HCEC 1CT (cell line): ENCODE measurements around the gene INTS15.
A peak's percentile ranks its signal among the peaks of the same experiment; 100 is the strongest.
"Not testable (repeated sequence)": the region's sequence is repeated elsewhere in the genome, so short reads cannot be mapped to it uniquely, and the experiment has no call there.

Source experiments
- DNase-seq: peaks from one replicate; pipeline ENCODE4 v3.0.0-alpha.2; 2017

The INTS15 gene

DNA sequence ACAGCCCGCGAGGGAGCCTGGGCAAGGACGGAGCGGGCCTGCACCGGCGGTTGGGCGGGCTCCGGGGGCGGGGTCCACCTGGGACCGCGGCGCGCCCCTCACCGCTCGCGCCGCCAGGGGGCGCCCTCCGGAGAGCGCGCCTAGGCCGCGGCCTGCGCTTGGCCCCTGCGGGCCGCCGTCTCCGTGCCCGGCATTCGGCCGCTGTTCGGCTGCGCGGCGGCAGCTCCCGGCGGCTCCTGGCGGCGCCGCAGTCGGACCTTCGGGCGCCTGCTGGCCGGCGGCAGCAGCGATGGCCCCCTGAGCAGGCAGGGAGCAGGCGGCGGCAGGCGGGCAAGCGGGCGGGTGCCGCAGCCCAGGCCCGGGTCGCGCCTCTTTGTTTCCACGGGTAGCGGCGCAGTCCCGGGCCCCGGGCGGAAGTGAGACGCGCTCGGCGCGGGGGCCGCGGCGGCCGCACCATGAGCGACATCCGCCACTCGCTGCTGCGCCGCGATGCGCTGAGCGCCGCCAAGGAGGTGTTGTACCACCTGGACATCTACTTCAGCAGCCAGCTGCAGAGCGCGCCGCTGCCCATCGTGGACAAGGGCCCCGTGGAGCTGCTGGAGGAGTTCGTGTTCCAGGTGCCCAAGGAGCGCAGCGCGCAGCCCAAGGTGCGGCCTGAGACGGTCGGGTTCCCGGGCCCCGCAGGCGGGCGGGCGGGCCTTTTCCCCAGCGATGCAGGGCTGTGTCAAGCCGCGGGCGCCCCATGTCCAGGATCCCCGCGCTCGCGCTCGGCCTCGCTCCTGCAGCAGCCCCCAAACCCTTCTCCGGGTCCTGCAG is at the start of gene INTS15:
Gene INTS15, plus strand, starts transcription at position 193 of the 816 bp plus-strand sequence. Its CDS starts 263 bp downstream, at position 456.
- peak; percentile 78 for DNase-seq

DNA sequence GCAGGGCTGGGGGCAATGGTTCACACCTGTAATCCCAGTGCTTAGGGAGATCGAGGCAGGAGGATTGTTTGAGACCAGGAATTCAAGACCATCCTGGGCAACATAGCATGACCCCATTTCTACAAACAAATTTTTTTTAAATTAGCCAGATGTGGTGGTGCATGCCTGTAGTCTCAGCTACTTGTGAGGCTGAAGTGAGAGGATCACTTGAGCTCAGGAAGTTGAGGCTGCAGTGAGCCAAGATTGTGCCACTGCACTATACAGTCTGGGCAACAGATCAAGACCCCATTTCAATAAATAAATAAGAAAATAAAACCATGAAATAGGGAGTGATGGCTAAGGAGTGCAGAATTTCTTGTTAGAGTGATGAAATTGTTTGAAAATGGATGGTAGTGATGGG is 47.5 kb upstream of the INTS15 start:
- DNase-seq, result no peak

DNA sequence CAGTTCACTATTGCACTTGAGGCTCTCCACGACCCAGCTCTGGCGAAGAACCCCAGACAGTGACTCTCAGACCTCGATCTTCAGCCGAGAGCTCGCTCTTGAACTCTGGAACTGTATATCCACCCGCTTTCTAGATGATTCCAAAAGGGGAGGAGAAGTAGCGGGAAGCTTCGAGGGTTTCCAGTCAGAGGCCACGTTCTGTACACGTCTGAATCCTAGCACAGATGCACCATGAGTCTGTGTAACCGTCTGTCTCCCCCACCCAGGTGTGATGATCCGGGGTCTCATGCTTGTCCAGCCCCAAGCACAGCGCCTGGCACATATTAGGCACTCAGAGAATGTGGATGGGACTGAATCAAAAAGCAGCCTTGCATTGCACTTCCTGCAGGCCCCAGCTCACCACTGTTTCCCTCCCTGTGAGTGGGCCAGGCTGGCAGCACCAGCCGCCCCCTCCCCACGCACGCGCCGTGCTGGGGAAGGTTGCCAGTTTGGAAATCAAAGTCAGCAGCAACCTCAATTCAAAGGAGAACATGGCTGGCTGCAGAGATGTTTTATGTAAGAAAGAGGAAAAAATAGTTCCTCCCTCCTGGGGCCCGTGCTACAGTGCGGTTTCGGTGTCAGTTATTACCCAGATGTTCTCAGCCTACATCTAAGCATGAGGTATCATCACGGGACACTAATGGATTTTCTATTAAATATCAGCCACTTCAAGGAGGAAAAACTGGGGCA is 44.3 kb upstream of the INTS15 start:
- DNase-seq, result no peak

DNA sequence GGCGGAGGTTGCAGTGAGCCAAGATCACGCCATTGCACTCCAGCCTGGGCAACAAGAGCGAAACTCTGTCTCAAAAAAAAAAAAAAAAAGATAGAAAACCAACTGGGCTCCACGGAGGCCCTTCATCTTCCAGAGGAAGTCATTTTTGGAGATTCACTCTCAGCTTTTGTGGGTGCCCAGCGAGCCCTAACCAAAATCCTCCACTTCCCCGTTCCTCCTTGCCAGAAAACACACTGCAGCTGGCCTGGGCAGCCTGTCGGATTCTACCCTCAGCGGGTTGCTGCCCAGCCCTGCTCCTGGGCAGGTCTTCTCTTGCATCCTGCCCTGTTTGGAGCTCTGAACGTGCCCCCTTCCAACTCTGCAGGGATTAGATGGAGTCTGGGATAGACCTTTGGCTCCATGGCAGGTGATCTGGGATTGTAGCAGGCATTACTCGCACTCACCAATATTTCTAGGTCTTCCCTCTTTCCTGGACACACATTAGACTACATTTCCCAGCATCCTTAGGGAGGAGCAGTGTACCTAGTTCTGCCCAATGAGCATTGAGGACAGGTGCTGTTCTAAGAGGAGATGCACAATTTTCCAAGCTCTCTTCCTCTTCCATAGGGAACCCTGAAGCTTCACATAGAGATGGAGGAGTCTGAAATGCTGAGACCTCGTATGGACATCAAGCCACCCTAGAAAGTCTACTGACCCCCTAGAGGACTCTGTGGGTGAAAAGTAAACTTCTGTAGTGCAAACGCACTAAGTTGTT is 43.1 kb upstream of the INTS15 start:
- DNase-seq, result no peak

DNA sequence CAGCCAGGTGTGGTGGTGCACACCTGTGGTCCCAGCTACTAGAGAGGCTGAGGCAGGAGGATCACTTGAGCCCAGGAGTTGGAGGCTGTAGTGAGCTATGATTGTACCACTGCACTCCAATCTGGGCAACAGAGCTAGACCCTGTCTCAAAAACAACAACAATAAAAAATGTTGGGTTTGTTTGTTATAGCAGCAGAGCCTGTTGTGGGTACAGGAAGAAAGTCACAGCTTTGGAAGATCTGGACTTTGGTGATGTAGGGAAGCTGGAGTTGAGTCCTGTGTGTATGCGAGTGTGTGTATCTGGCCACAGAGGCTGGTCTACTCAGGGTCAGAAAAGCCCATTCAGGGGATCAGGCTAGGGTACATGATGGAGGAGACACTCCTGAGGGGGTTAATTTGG is 42.4 kb upstream of the INTS15 start:
- DNase-seq, result no peak

DNA sequence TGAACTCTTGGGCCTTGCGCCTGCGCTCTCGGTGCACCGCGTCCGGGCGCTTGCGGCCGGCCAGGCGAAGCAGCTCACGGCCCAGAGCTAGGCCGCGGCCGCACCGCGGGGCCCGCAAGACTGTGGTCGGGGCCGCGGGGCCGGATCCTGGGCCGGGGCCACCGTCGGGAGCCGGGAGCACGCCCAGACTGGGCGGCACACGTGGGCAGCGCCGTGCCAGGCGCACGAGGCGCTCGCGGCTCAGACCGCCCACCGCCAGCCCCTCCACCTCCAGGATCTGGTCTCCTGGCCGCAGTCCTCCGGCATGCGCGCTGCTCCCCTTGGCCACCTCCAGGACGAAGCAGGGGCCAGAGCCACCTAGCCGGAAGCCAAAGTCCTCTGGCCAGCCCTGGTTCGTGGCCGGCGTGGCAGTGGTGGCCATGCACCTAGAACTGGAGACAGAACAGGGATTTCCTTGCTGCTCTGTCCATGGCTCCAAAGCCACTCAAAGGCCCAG is 38.8 kb upstream of the INTS15 start, which contains the start of gene GRID2IP:
Gene GRID2IP, minus strand, starts transcription at position 446 of the 496 bp plus-strand sequence. Its CDS starts 25 bp downstream, at position 421.
- no peak for DNase-seq

DNA sequence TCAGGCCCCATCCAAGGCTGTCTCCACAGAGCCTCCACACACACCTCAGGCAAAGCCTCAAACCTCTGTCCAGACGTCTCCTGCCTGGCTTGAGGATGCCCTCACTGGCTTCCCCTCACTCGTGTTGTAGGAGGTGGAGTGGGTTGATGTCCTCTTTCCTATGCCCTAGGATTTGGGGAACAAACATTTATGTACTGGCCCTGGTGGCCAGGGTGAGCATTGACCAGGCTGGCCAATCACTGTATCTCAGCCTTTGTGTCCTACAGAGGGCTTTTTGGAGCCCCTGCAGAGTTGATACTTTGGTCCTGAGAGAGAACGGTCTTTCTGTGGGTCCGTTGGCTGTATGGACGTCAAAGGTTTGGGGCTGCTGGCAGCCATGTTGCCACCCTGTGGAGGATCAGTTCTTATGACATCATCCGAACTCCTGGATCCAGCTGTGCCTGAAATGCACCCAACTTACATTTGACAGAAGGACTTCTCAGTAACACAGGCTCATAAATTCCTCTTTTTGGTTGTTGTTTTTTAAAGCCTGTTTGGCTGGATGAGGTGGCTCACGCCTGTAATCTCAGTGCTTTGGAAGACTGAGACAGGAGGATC is 36.3 kb upstream of the INTS15 start:
- no peak for DNase-seq

DNA sequence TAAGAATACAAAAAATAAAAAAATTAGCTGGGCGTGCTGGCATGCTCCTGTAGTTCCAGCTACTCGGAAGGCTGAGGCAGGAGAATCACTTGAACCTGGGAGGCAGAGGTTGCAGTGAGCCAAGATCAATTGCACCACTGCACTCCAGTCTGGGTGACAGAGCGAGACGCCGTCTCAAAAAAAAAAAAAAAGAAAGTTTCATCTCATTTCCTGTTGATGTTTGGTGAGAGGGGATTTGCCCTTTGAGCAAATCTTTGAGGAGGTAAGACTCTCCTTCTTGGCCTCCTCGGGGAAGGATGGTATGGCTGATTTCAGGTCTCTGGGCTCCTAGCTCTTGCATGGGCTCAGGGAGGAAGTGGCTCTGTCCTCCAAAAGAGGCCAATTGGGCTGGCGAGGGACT is 35.0 kb upstream of the INTS15 start:
- no peak for DNase-seq

DNA sequence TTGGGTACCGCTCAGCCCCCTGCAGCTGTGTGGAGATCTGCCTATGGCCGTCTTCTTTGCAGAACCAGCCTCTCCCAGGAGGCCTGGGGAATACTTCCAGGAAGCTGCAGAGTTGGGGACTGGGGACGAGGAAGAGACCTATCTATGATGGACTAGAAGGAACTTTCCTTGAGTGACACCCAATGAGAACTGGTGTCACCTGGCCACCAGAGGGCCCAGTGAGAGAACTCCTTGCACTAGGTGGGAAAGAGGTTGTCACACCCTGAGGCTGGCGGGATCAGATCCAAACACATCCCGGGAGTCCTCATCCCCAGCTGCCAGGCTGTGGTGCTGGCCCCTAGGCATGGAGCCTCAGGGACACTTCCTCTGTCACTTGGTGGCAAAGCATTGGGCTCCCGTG is 33.6 kb upstream of the INTS15 start:
- no peak for DNase-seq

DNA sequence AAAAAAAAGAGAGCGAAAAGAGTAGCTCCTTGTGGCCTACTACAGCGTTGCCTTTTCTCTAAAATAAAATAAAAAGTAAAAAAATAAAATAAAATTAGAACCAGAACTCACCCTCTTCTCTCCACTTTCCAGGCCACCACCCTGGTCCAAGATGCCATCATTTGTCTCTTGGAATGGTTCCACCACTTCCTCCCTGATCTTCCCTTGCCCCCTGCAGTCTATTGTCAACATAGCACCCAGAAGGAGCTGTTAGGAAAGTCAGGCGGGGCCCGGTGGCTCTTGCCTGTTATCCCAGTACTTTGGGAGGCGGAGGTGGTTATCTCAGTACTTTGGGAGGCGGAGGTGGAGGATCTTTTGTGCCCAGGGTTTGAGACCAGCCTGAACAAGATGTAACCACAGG is 31.0 kb upstream of the INTS15 start:
- DNase-seq, result peak; percentile 44

DNA sequence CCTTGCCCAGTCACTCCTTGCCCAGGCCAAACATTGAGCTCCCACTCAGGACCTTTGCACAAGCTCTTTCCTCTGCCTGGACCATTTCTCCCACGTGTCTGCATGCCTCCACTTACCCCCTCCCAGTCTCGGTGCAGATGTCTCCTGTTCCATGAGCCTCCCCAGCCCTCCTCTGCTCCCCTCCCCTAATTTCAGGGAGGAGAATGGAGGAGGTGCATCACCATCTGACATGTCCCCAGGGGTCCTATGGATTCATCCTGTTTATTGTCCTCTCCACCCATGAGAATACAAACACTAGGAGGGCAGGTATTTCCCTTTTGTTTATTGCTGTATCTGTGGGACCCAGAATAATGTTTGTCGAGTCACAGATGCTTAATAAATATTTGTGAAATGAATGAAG is 29.9 kb upstream of the INTS15 start:
- DNase-seq, result no peak

DNA sequence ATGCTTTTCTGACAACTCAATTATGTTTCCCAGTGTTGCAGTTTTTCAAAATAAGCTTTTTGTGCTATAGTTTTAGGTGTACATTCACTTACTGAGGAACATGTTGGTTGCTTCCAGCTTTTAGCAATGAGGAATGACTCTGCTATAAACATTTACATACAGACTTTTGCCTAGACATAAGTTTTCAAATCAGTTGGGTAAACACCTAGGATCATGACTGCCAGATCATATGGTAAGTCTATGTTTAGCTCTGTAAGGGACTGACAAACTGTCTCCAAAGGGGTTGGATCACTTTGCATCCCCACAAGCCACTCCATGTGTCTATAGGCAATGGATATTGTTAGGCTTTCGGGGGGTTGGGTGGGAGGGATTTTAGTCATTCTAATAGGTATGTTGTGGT is 27.7 kb upstream of the INTS15 start:
- DNase-seq, result no peak

DNA sequence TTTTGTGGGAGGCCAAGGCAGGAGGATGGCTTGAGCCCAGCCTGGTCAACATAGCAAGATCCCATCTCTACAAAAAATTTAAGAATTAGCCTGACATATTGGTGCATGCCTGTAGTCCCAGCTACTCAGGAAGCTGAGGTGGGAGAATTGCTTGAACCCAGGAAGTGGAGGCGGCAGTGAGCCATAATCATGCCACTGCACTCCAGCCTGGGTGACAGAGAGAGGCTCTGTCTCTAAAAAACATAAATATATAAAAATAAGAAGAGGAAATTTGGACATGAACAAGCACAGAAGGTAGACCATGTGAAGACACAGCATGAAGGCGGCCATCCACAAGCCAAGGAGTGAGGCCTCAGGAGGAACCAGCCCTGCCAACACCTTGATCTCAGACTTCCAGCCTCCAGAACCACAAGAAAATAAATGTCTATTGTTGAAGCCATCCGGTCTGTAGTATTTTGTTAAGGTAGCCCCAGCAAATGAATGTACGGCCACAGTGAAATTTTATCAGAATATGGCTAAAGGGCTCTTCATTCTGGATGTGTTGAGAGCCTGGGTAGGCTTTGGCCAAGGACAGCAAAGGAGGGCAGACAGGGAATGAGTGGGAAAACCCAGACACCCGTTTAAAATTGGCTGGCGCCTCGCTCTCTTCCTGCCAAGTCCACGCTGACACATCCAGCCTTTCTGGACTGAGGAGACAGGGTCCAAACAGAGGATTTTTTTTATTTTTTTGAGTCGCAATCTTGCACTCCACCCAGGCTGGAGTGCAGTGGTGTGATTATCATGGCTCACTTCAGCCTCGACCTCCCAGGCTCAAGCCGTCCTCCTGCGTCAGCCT is 25.7 kb upstream of the INTS15 start:
- DNase-seq, result no peak

DNA sequence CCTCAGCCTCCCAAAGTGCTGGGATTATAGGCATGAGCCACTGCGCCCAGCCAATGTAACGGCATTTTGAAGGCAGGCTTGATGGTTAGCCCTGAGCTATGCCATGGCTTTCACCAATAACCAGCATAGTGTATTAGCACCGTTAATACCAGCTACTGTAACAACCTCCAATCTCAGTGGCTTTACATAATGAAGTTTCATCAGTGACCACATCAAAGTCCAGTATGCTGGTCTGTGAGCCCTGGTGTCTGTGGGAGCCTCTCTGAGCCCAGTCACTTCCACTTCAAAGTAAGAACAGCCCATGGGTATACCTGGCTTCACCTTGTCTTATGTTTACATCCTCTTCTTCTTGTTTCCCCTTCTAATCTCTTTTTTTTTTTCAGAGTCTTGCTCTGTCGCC is 24.2 kb upstream of the INTS15 start:
- no peak for DNase-seq

DNA sequence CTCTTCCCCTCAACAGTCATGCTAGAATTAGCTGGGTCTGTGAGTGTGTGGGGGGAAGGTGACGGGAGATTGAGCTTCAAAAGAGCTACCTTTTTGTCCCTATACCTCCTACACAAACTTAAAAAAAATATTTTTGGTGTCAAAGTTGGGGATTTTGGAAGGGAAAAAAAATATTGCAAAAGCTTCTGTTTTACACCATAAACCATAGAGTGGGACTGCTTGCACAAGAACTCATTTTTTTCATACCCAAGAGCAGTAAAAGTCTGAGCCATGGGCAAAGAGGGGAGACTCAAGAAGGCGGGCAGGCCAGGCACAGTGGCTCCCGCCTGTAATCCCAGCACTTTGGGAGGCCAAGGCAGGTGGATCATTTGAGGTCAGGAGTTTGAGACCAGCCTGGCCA is 21.9 kb upstream of the INTS15 start:
- no peak for DNase-seq

DNA sequence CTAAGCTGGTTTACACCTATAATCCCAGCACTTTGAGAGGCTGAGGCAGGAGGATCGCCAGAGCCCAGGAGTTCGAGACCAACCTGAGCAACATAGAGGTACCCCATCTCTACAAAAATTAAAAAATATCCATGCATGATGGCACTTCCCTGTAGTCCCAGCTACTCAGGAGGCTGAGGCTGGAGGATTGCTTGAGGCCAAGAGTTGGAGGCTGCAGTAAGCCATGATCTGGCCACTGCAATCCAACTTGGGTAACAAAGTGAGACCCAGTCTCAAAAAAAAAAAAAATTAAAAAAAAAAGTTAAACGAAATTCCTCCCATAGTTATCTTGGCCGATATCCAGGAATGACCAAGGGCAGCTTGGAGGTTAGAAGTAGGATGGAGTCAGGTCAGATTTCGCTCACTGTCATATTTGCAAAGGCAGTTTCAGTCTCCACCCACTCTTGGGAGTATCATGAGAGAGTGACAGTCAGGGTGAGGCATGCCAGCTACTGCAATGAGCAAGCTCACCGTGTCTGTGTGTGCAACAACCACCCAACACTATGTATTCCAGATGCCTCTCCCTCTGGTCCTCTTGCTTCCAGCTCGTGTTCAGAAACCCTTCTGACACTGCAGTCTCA is 18.6 kb upstream of the INTS15 start:
- DNase-seq, result peak; percentile 3

DNA sequence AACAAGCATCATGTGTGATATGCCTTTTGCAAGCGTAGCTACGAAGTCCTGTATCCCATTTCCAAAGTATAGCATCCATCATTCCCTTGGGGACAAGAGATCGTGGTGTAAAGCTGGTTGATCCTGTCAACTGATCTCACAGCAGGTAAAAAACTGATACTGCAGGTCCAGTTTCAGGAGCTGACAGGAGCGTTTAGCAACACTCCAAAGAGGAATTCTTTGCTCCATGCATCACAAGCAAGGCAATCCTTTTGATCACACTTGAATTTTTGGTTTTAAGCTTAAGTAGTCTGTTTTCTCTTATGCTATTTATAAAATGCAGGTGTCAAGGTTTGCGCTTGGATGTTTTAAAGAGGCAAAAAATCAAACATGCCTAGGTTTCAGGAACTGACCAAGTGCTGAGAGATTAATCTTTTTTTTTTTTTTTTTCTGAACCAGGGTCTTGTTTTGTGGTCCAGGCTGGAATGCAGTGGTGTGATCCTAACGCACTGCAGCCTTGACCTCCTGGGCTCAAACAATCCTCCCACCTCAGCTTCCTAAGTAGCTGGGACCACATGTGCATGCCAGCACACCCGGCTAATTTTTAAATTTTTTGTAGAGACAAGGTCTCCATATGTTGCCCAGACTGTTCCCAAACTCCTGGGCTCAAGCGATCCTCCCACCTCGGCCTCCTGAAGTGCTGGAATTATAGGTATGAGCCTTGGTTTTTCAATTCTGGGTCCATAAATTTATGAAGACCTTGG is 14.4 kb upstream of the INTS15 start:
- DNase-seq, result no peak

DNA sequence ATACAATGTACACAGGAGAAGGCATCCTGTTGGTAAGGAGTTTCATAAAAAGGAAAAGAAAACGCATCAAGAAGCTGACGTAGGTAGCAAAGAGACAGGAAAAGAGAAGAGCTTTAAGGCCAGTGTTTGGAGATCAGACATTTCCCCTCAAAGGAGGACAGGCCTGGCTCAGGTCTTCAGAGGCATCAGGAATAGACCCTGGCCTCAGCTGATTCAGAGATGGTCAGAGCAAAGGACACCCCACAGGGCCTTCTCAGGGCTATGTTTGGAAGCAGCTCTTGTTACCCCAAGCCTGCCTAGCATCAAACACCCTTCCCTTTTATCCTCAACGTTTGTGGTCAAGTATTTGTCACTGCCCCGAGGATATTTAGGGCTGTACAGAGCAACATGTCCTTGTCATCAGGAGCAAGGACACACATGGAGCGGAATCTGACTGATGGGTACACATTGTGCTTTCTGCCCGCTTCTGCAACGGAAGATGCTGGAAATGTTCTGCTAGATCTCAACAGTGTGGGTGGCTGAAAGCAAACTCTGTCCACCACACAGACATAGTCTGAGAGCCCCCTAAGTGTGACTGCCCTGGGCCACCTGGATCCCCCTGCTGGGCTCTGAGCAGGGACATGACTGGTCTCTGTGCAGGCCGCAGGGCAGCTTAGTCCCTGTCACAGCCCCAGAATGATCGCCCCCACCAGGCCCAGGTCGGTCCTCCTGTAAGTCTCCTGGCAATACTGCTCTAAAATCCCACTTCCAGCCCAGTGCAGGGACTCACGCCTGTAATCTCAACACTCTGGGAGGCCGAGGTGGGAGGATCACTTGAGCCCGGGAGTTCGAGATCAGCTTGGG is 13.6 kb upstream of the INTS15 start:
- no peak for DNase-seq

DNA sequence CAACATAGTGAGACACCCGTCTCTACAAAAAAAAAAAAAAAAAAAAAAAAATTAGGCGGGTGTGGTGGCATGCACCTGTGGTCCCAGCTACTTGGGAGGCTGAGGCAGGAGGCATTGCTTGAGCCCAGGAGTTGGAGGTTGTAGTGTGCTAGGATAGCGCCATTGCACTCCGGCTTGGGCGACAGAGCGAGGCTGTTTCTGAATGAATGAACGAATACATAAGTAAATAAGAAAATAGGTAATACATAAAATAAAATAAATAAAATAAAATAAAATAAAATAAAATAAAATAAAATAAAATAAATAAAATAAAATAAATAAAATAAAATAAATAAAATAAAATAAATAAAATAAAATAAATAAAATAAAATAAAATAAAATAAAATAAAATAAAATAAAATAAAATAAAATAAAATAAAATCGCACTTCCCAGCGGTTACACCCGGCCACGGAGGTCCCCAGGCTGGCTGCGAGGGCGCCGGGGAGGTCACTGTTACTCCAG is 12.9 kb upstream of the INTS15 start:
- DNase-seq, result not testable (repeated sequence)
